Mesenchymal stem cell (in vitro differentiated cells and primary cell): ENCODE results near the gene PF4V1.
A peak's percentile ranks its signal among the peaks of the same experiment; 100 is the strongest.

ENCODE experiments used
- DNase-seq: peaks from one replicate; pipeline ENCODE4 v3.0.0-alpha.2; 2013
- H2AFZ ChIP-seq: one replicate; pipeline ENCODE4 v1.6.1; 2013; ENCODE audit warnings: low read depth, mild to moderate bottlenecking, control low read depth, inconsistent platforms, low read length, moderate library complexity
- H2AK5ac ChIP-seq: 2 replicates; pipeline ENCODE4 v1.6.1; 2013; ENCODE audit warnings: low read length, moderate library complexity, mild to moderate bottlenecking, inconsistent platforms; ENCODE audit not compliant: severe bottlenecking
- H2BK120ac ChIP-seq: one replicate; pipeline ENCODE4 v1.6.1; 2013; ENCODE audit warnings: low read depth, mild to moderate bottlenecking, inconsistent platforms, low read length, moderate library complexity
- H2BK12ac ChIP-seq, 2 experiments: one replicate each; pipeline ENCODE4 v1.6.1; 2013; ENCODE audit warnings: inconsistent platforms in 2 of 2, low read length in 2 of 2, mild to moderate bottlenecking in 2 of 2, moderate library complexity in 2 of 2, control low read depth in 1 of 2
- H2BK15ac ChIP-seq: one replicate; pipeline ENCODE4 v1.6.1; 2013; ENCODE audit warnings: mild to moderate bottlenecking, low read depth, inconsistent platforms; ENCODE audit not compliant: poor library complexity, severe bottlenecking
- H2BK5ac ChIP-seq: 2 replicates; pipeline ENCODE4 v1.6.1; 2013; ENCODE audit warnings: low read depth, mild to moderate bottlenecking, low read length, control low read depth, inconsistent platforms; ENCODE audit not compliant: poor library complexity, severe bottlenecking
- H3K14ac ChIP-seq, 2 experiments: one replicate each; pipeline ENCODE4 v1.6.1; 2013; ENCODE audit warnings: inconsistent platforms in 2 of 2, low read length in 2 of 2, control low read depth in 1 of 2, mild to moderate bottlenecking in 1 of 2, moderate library complexity in 1 of 2
- H3K18ac ChIP-seq, 2 experiments: one replicate each; pipeline ENCODE4 v1.6.1; 2013; ENCODE audit warnings: inconsistent platforms in 2 of 2, low read length in 2 of 2, control low read depth in 1 of 2, low read depth in 1 of 2, mild to moderate bottlenecking in 1 of 2
- H3K23ac ChIP-seq, 2 experiments: one replicate each; pipeline ENCODE4 v1.6.1; 2013; ENCODE audit warnings: inconsistent platforms in 2 of 2, low read length in 2 of 2, mild to moderate bottlenecking in 2 of 2, moderate library complexity in 2 of 2, control low read depth in 1 of 2
- H3K27ac ChIP-seq: 2 replicates; pipeline ENCODE4 v1.5.1; 2013; ENCODE audit warnings: mild to moderate bottlenecking, moderate library complexity, low read length, control low read depth, inconsistent platforms; ENCODE audit not compliant: poor library complexity, severe bottlenecking
- H3K27me3 ChIP-seq, 2 experiments: 2 replicates each; pipeline versions ENCODE4 v1.6.1 to v1.7.0; 2013; ENCODE audit warnings: low read length in 2 of 2, mild to moderate bottlenecking in 2 of 2, moderate library complexity in 2 of 2, control low read depth in 1 of 2, inconsistent platforms in 1 of 2; ENCODE audit not compliant: control insufficient read depth in 1 of 2, insufficient read depth in 1 of 2
- H3K36me3 ChIP-seq, 2 experiments: 2 replicates each; pipeline versions ENCODE4 v1.6.1 to v1.7.0; 2013; ENCODE audit warnings: low read length in 2 of 2, control low read depth in 1 of 2, inconsistent platforms in 1 of 2, low read depth in 1 of 2, mild to moderate bottlenecking in 1 of 2; ENCODE audit not compliant: insufficient read depth in 2 of 2, control insufficient read depth in 1 of 2
- H3K4ac ChIP-seq, 2 experiments: one replicate each; pipeline ENCODE4 v1.6.1; 2013; ENCODE audit warnings: inconsistent platforms in 2 of 2, low read length in 2 of 2, mild to moderate bottlenecking in 2 of 2, moderate library complexity in 2 of 2, control low read depth in 1 of 2, low read depth in 1 of 2
- H3K4me1 ChIP-seq: 2 replicates; pipeline ENCODE4 v1.6.1; 2013; ENCODE audit warnings: low read depth, low read length, control low read depth; ENCODE audit not compliant: control insufficient read depth, insufficient read depth
- H3K4me2 ChIP-seq: 2 replicates; pipeline ENCODE4 v1.6.1; 2013; ENCODE audit warnings: low read length, mild to moderate bottlenecking, inconsistent platforms; ENCODE audit not compliant: poor library complexity, severe bottlenecking
- H3K4me3 ChIP-seq, 2 experiments: 2 replicates each; pipeline versions ENCODE4 v1.5.1 to v1.7.0; 2013; ENCODE audit warnings: low read length in 2 of 2, mild to moderate bottlenecking in 2 of 2, control low read depth in 1 of 2, low read depth in 1 of 2; ENCODE audit not compliant: insufficient read depth in 1 of 2
- H3K79me1 ChIP-seq: replicated peaks from 2 replicates; pipeline ENCODE4 v1.6.1; 2013; ENCODE audit warnings: mild to moderate bottlenecking, control low read depth, low read length, inconsistent platforms; ENCODE audit not compliant: poor library complexity, severe bottlenecking
- H3K9ac ChIP-seq: 2 replicates; pipeline ENCODE4 v1.7.0; 2013; ENCODE audit warnings: mild to moderate bottlenecking, low read length, moderate library complexity
- H3K9me3 ChIP-seq: 2 replicates; pipeline ENCODE4 v1.7.0; 2013; ENCODE audit warnings: mild to moderate bottlenecking, low read length; ENCODE audit not compliant: control insufficient read depth
- H4K8ac ChIP-seq: one replicate; pipeline ENCODE4 v1.6.1; 2013; ENCODE audit warnings: inconsistent platforms, mild to moderate bottlenecking, low read length, moderate library complexity
- H4K91ac ChIP-seq: one replicate; pipeline ENCODE4 v1.6.1; 2013; ENCODE audit warnings: mild to moderate bottlenecking, low read length, inconsistent platforms
- WGBS: methylation state at CpG from one replicate; pipeline ENCODE4 v1.1.7; 2013; ENCODE audit warnings: mixed read lengths; 5-methylcytosine and 5-hydroxymethylcytosine counted together

PF4V1 gene

DNA sequence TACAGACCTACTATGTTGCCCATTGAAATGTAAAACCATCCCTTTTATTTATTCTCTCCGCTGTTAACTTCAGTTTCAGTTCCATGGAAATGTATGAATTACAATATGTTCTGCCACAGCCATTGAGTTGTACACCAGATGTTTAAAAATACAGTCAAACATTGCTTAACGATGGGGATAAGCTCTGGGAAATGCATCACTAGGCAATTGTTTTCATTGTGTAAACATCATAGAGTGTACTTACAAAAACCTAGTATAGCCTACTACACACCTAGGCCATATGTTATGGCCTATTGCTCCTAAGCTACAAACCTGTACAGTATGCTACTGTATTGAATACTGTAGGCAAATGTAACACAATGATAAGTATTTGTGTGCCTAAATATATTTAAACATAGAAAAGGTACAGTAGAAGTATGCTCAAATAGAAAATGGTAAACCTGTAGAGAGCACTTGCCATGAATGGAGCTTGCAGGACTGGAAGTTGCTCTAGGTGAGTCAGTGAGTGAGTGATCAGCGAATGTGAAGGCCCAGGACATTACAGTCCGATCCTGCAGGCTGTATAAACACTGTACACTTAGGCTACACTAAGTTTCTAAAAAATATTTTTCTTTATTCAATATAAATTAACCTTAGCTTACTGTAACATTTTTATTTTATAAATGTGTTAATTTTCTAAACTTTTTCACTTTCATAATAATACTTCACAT is 2.7 kb upstream of the PF4V1 start:
- Histone ChIP-seq H2BK120ac (no peak overlapping the region), H3K4ac (no peak overlapping the region), H2BK12ac (no peak overlapping the region), H3K18ac (no peak overlapping the region), H4K8ac (no peak overlapping the region), H3K4me1 (peaks cover 9% of the 10 kb centered on the region), H4K91ac (no peak overlapping the region), H2AFZ (no peak overlapping the region), H2AK5ac (no peak overlapping the region), H3K79me1 (no peaks in the 10 kb centered on the region), H3K23ac (no peak overlapping the region), H3K27ac (no peak overlapping the region), H3K27me3 (peaks cover 0 to 8% of the 10 kb centered on the region in 2 experiments), H3K4me3 (no peak overlapping the region), H3K9me3 (no peaks in the 10 kb centered on the region), H2BK15ac (no peak overlapping the region), H2BK5ac (no peak overlapping the region), H3K4me2 (no peak overlapping the region), H3K36me3 (peaks cover 0 to 2% of the 10 kb centered on the region in 2 experiments), H3K14ac (no peak overlapping the region), H3K9ac (no peak overlapping the region)
- DNase-seq = peak; percentile 49
- WGBS = 50% methylated on average over 1 of the region's 4 CpGs

- no peak overlapping the region for H3K9ac ChIP-seq
- H3K18ac ChIP-seq = no peak overlapping the region
- no peak overlapping the region for H3K4me2 ChIP-seq
- H2AFZ ChIP-seq = no peak overlapping the region
- H2BK12ac ChIP-seq = peak overlapping the region in 1 of 2 experiments; percentile 49
- no peak overlapping the region for H2BK120ac ChIP-seq
- H3K14ac ChIP-seq = no peak overlapping the region
- no peak overlapping the region for H3K4me3 ChIP-seq
- H3K4ac ChIP-seq = no peak overlapping the region
- H3K9me3 ChIP-seq = no peaks in the 10 kb centered on the region
- no peak overlapping the region for H2AK5ac ChIP-seq
- DNase-seq = peak; percentile 46
- no peak overlapping the region for H4K91ac ChIP-seq
- H2BK15ac ChIP-seq = no peak overlapping the region
- no peak overlapping the region for H4K8ac ChIP-seq
- H3K27ac ChIP-seq = no peak overlapping the region
- H3K27me3 ChIP-seq = peaks cover 0 to 8% of the 10 kb centered on the region in 2 experiments
- peaks cover 0 to 2% of the 10 kb centered on the region in 2 experiments for H3K36me3 ChIP-seq
- H3K23ac ChIP-seq = no peak overlapping the region
- H3K79me1 ChIP-seq = no peaks in the 10 kb centered on the region
- peaks cover 9% of the 10 kb centered on the region for H3K4me1 ChIP-seq
- WGBS = no CpG with 5 or more reads among the region's 1 CpG
- H2BK5ac ChIP-seq = no peak overlapping the region
Measured at GRCh38 chr4:73851293-73851692, 1.8 kb upstream of the PF4V1 start.

GRCh38 chr4:73852771-73853170 is 325 bp upstream of the PF4V1 start:
- H3K23ac ChIP-seq = no peak overlapping the region
- H3K9ac ChIP-seq = no peak overlapping the region
- no peak overlapping the region for H4K91ac ChIP-seq
- H3K4me2 ChIP-seq = no peak overlapping the region
- peaks cover 0 to 1% of the 10 kb centered on the region in 2 experiments for H3K36me3 ChIP-seq
- H3K79me1 ChIP-seq = no peaks in the 10 kb centered on the region
- H3K4me1 ChIP-seq = peaks cover 9% of the 10 kb centered on the region
- no peak overlapping the region for H2BK5ac ChIP-seq
- no peak overlapping the region for H3K14ac ChIP-seq
- peak overlapping the region in 1 of 2 experiments; percentile 72 for H3K4me3 ChIP-seq
- H2AFZ ChIP-seq = no peak overlapping the region
- H2BK12ac ChIP-seq = peak overlapping the region in 1 of 2 experiments; percentile 94
- no peak overlapping the region for H2AK5ac ChIP-seq
- no peak for DNase-seq
- H3K4ac ChIP-seq = no peak overlapping the region
- H3K9me3 ChIP-seq = peaks cover 10% of the 10 kb centered on the region
- H3K27ac ChIP-seq = no peak overlapping the region
- no peak overlapping the region for H2BK15ac ChIP-seq
- H3K27me3 ChIP-seq = peaks cover 0 to 8% of the 10 kb centered on the region in 2 experiments
- no peak overlapping the region for H4K8ac ChIP-seq
- H2BK120ac ChIP-seq = no peak overlapping the region
- H3K18ac ChIP-seq = peak overlapping the region in 1 of 2 experiments; percentile 64

- Histone ChIP-seq H3K27ac (no peak overlapping the region), H3K4me1 (peaks cover 9% of the 10 kb centered on the region), H2BK120ac (no peak overlapping the region), H2BK12ac (peak overlapping the region in 1 of 2 experiments; percentile 94), H3K27me3 (peaks cover 0 to 8% of the 10 kb centered on the region in 2 experiments), H4K91ac (no peak overlapping the region), H3K79me1 (no peaks in the 10 kb centered on the region), H2AK5ac (peak overlapping the region; percentile 44), H4K8ac (no peak overlapping the region), H3K14ac (no peak overlapping the region), H3K9me3 (peaks cover 15% of the 10 kb centered on the region), H3K4ac (no peak overlapping the region), H2BK15ac (no peak overlapping the region), H3K23ac (no peak overlapping the region), H3K18ac (peak overlapping the region in 1 of 2 experiments; percentile 64), H2AFZ (peak overlapping the region; percentile 18), H3K4me3 (peak overlapping the region in 1 of 2 experiments; percentile 72), H3K9ac (no peak overlapping the region), H3K4me2 (no peak overlapping the region), H3K36me3 (no peaks in the 10 kb centered on the region), H2BK5ac (no peak overlapping the region)
- 68% methylated on average over 4 of the region's 8 CpGs for WGBS
- DNase-seq = no peak
Measured at GRCh38 chr4:73853718-73854473, 800 bp downstream of the PF4V1 start.
